ENCODE data around the gene GRN. TPM values are rescaled to one million over a fixed set of nuclear protein-coding genes. Genes with fewer than 3 reads are reported as not detected.

The GRN gene
- total and polyA plus RNA-seq, 2 experiments from 2014 or later, result 274 to 377 TPM

GRCh38 chr17:44397479-44398440 lies 52.7 kb downstream of the GRN start:
- Histone ChIP-seq H3K4me3 (no peak overlapping the region), H3K9me3 (ENCODE audit: low read depth) (no peaks in the 10 kb centered on the region), H3K27ac (no peak overlapping the region), H3K4me1 (ENCODE audit: low read depth) (peaks cover 4% of the 10 kb centered on the region), H3K36me3 (peaks cover 21% of the 10 kb centered on the region), H3K27me3 (no peaks in the 10 kb centered on the region)
- TF ChIP-seq CTCF (IDR thresholded peaks at IDR 0.05; ENCODE audit: low read depth, low read length), result no peak
- DNase-seq (ENCODE audit: low read depth in 1 of 2, low spot score in 1 of 2), result no peak

- H3K4me3 ChIP-seq, result no peak overlapping the region
- no peaks in the 10 kb centered on the region for H3K9me3 ChIP-seq (ENCODE audit: low read depth)
- H3K4me1 ChIP-seq (ENCODE audit: low read depth), result no peaks in the 10 kb centered on the region
- H3K36me3 ChIP-seq, result peaks cover 21% of the 10 kb centered on the region
- DNase-seq (ENCODE audit: low read depth in 1 of 2, low spot score in 1 of 2), result no peak
- TF ChIP-seq CTCF (IDR thresholded peaks at IDR 0.05; ENCODE audit: low read depth, low read length), result no peak
- no peak overlapping the region for H3K27ac ChIP-seq
- H3K27me3 ChIP-seq, result no peaks in the 10 kb centered on the region
These were observed 53.9 kb downstream of the GRN start for GRCh38 chr17:44398692-44399691.

GRCh38 chr17:44400226-44400847 lies 55.2 kb downstream of the GRN start:
- peak; percentile 53 for TF ChIP-seq CTCF (IDR thresholded peaks at IDR 0.05; ENCODE audit: low read depth, low read length)
- no peaks in the 10 kb centered on the region for H3K27me3 ChIP-seq
- peak; percentile 22 to 47 for DNase-seq (ENCODE audit: low read depth in 1 of 2, low spot score in 1 of 2)
- no peaks in the 10 kb centered on the region for H3K9me3 ChIP-seq (ENCODE audit: low read depth)
- no peaks in the 10 kb centered on the region for H3K4me1 ChIP-seq (ENCODE audit: low read depth)
- peaks cover 21% of the 10 kb centered on the region for H3K36me3 ChIP-seq
- H3K27ac ChIP-seq, result no peak overlapping the region
- no peak overlapping the region for H3K4me3 ChIP-seq

Other genes starting within 250 kb of the GRN start
- gene HDAC5, start 221.7 kb upstream of the GRN start, total RNA-seq, result 164 and 300 TPM in 2 replicates
- 94.1 and 209 TPM in 2 replicates for gene HDAC5, start 221.7 kb upstream of the GRN start, polyA plus RNA-seq
- gene HROB, start 203.4 kb upstream of the GRN start, total RNA-seq, result 3.6 and 9.6 TPM in 2 replicates
- 7.8 and 15.6 TPM in 2 replicates for gene HROB, start 203.4 kb upstream of the GRN start, polyA plus RNA-seq
- 3.1 and 6.4 TPM in 2 replicates for gene ASB16, start 174.6 kb upstream of the GRN start, total RNA-seq
- gene ASB16, start 174.6 kb upstream of the GRN start, polyA plus RNA-seq, result 5.5 and 6.4 TPM in 2 replicates
- 31.3 and 43.9 TPM in 2 replicates for gene TMUB2, start 158.3 kb upstream of the GRN start, total RNA-seq
- gene TMUB2, start 158.3 kb upstream of the GRN start, polyA plus RNA-seq, result 40.5 and 50.7 TPM in 2 replicates
- 79.0 and 91.0 TPM in 2 replicates for gene ATXN7L3, start 145.4 kb upstream of the GRN start, total RNA-seq
- 24.7 and 31.4 TPM in 2 replicates for gene ATXN7L3, start 145.4 kb upstream of the GRN start, polyA plus RNA-seq
- 70.6 and 75.0 TPM in 2 replicates for gene UBTF, start 125.6 kb upstream of the GRN start, total RNA-seq
- 51.1 and 52.1 TPM in 2 replicates for gene UBTF, start 125.6 kb upstream of the GRN start, polyA plus RNA-seq
- not detected in 2 replicates for gene SLC4A1, start 77.2 kb upstream of the GRN start, total RNA-seq
- gene SLC4A1, start 77.2 kb upstream of the GRN start, polyA plus RNA-seq, result not detected in 2 replicates
- gene RUNDC3A, start 36.7 kb upstream of the GRN start, total RNA-seq, result 2.3 and 5.8 TPM in 2 replicates
- 0.99 and 1.9 TPM in 2 replicates for gene RUNDC3A, start 36.7 kb upstream of the GRN start, polyA plus RNA-seq
- gene SLC25A39, start 20.5 kb upstream of the GRN start, total RNA-seq, result 228 and 243 TPM in 2 replicates
- gene SLC25A39, start 20.5 kb upstream of the GRN start, polyA plus RNA-seq, result 252 and 284 TPM in 2 replicates
- 45.1 and 49.5 TPM in 2 replicates for gene FAM171A2, start 18.6 kb downstream of the GRN start, total RNA-seq
- 38.6 and 43.2 TPM in 2 replicates for gene FAM171A2, start 18.6 kb downstream of the GRN start, polyA plus RNA-seq
- gene ITGA2B, start 44.3 kb downstream of the GRN start, total RNA-seq, result 2.0 and 11.0 TPM in 2 replicates
- gene ITGA2B, start 44.3 kb downstream of the GRN start, polyA plus RNA-seq, result 0.56 and 6.7 TPM in 2 replicates
- 22.7 and 34.7 TPM in 2 replicates for gene GPATCH8, start 158.1 kb downstream of the GRN start, total RNA-seq
- 38.7 and 47.6 TPM in 2 replicates for gene GPATCH8, start 158.1 kb downstream of the GRN start, polyA plus RNA-seq
- gene FZD2, start 212.2 kb downstream of the GRN start, total RNA-seq, result 47.1 and 47.4 TPM in 2 replicates
- gene FZD2, start 212.2 kb downstream of the GRN start, polyA plus RNA-seq, result 51.5 and 63.4 TPM in 2 replicates

All from cardiac muscle cell (in vitro differentiated cells and primary cell).